ENCODE measurements around the gene SLC12A8. TPM values are rescaled to one million over a fixed set of nuclear protein-coding genes. Genes with fewer than 3 reads are reported as not detected.

The SLC12A8 gene
- polyA plus RNA-seq, 1 donor: 0.37 TPM

DNA sequence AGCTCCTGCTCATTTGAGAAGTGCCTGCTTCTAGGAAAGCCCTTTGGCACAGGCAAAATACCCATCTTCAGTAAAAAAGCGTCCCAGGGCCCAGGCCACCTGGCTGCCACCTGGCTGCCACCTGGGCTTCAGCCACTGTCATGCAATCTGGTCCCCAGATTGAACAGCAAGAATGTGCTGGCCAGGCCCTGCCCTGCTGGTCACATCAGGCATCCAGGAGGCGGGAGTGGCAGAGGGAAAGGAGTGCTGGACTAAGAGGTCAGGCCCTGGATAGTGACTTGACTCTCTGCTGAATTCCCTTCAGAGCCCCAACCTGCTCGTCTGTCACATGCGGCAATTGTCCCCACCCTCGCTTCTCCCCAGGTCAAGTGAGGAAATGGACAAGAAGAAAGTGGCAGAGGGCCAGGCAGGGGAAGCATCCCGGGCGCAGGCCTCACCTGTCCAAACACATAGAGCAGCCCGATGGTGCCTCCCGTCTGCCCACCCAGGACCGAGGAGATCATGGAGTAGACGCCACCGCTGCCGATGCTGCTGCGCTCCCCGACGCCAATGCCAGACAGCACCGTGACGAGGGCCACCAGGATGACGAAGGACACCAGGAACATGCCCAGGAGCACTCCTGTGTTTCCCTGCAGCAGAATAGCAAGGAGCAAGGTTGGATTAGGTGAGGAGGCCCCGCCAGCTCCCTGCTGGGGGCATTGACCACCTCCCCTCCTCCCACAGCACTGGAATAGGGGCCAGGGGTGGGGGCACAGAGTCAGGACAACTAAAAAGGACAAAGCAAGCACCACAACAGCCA, 25.5 kb downstream of the SLC12A8 start:
- DNase-seq (ENCODE audit: low read depth): no peak

DNA sequence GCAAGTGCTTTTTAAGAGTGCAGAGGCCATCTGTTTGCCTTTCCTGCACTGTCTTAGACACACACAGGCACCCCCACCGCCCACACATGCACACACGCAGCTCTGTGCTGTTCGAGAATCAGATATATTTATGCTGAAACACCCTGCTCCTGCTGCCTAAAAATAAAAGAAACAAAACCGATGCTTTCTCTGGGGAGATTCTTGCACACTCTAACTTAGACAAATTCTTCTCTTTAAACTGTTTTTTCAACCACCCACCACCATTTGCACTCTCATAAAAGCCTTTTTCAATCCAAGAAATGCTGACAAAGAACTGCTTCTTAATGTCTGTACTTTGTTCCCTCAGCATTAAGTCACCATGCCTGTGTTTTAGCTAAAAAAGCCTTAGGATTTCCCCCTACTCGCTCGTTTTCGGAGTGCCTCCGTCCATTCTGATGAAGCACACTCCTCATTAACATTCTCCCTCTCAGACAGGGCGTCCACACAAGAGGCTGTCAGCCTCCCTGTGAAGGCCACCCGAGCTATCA, 26.2 kb downstream of the SLC12A8 start:
- no peak for DNase-seq (ENCODE audit: low read depth)

DNA sequence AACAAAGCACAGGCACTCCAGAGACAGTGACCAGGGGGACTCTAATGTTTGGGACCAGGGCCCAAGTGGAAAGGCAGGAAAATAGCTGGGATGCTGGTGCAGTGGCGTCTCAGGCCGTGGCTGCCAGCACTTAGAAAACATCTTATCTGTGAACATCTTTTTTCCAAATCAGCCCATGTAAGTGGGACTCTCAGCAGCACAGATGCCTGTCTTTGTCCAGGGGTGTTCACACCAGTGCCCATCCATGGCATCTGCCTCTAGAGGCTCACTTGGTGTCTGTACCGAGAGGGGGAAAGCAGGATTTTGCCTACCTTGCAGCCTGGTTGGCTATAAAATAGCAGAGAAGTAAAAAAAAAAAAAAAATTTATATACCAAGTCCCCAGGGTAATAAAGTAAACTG, 26.7 kb downstream of the SLC12A8 start:
- no peak for DNase-seq (ENCODE audit: low read depth)

DNA sequence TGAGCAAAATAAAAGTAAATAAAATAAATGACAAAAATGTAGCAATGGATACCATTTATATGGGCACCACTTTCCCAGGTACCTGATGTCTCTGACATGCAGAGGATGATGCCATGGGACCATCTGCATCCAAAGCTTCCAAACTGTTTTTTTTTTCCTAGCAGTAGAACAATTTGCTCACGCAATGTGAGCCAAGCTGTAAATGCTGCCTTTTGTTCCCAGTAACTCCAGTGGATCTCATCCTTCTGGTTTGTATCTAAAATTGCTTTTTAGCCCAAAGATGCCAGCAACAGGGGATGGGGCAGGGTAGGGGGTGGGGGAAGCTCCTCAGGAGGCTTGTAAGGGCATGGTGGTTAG, 32.7 kb downstream of the SLC12A8 start:
- no peak for DNase-seq (ENCODE audit: low read depth)

DNA sequence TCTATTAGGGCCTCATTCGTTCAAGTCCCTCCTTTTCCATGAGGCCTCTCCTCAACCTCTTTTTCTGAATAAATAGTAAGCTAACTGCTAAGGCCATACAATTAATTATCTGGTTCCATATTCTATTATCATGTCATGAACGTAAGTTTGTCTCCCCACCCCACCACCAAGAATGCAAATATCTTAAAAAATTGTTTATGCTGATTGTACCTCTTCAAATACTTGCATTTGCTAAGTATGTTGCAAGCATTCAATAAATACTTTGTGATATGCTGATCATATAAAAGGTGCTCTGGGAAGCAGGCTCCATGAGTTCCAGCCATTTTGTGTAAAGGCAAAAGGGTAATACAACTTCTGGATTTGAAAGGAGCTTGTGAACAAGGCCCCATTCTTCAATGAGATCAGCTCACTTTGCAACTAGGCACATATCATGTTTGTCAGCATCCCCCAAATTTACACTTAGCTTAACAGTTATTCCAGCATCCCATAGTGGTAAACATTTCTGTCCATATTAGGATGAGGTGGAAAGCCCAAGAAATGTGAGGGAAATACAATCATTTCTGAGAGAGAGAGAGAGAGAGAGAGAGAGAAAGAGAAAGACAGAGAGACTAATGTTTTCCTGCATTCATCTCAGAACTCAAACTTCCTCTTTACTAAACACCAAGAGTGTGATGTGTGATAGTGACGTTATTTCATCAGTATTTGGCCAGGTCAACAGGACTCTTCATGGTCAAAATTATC, 33.2 kb downstream of the SLC12A8 start:
- DNase-seq (ENCODE audit: low read depth): no peak

DNA sequence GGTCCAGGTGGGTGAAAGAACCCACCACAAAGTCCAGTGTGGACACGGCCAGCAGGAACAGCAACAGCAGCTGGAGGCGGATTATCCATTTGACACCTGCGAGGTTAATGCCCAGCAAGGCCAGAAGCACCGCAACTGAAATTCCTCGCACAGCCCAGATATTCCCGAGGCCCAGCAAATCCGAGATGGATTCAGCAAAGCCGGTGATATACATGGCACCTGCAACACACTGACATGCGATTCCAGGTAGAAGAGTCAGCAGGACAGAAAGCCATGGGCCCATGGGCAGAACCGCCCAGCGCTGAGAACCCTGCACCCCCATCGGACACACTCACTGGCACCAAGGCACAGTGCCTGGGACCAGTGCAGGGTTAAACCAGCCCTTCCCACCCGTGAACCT, 34.8 kb downstream of the SLC12A8 start:
- DNase-seq (ENCODE audit: low read depth): no peak

DNA sequence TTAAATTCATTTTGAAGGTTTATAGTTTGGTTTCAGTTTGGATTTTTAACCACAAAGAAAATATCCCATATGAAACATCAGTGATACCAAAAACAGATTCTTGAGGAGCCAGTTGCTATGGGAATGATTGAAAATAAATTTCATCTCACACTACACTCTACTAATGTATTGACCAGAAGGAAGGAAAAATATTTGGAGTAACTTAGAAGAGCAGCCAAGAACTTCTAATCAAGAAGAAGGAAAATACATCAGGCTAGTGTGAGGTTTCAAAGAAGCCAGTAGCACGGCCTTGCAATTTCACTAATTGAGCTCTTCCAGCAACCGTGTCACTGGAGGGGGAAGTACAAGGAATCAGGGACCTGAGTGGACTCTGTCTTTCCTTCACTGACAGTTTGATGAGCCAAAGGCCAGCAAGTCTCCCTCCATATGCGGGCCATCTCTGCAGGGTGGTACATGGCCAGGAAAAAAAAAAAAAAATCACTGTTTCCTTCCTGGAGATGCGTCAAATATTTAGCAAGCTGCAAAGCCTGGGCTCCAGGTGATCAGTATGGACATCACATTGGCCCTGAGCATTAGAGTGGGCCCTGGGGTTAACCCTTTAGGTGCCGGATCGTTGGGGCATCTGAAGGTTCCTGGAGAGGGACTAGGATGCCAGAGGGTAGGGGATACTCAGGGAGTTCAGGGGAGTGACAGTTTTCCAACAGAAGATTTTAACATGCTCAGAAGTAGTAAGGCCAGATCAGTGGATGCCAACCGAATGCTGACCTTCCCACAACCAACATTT, 37.1 kb downstream of the SLC12A8 start:
- DNase-seq (ENCODE audit: low read depth): no peak

DNA sequence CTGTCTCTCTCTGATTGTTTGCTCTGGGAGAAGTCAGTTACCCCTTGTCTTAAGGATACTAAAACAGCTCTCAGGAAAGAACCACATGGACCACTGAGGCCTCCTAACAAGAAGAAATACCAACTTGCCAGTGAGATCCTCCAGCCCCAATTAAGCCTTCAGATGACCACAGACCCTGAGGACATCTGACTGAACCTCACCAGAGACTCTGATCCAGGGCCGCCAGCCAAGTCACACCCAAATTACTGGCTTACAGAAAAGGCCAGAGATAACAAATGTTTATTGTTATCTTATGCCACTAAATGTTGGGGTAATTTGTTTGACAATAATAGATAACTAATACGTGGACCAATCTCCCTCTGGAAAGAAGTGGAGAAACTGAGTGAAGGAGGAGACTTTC, 40.2 kb downstream of the SLC12A8 start:
- no peak for DNase-seq (ENCODE audit: low read depth)

DNA sequence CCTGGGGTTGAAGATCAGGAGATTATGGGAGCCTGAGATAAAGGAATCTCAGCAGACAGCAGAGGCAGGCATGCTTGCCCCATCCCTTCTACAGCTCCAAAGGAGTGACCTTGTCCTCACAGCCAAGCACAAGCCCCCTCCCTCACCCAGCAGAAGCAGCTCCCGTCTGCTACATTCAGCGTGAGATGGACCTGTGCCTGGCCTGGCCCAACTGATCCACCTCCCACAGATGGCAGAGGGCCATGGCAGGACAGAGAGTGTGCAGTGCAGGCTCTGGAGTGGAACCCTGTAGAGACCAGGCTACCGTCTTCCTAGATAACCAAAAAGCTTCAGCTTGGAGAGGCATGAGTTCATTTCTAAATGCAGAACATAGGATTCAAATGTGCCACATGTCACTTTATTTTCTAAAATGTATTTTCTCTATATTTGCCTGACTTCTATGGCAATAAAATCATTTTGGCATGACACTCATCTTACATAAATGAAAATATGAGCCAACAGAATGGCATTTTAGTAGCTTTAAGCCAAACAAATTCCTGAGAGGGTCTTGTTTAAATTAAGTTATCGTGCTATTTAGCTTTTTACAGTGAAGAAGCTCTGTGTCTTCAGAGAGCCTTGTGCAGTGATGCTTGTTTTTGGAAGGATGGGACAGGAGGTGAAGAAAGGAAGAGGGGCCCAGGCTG, 43.7 kb downstream of the SLC12A8 start:
- no peak for DNase-seq (ENCODE audit: low read depth)

DNA sequence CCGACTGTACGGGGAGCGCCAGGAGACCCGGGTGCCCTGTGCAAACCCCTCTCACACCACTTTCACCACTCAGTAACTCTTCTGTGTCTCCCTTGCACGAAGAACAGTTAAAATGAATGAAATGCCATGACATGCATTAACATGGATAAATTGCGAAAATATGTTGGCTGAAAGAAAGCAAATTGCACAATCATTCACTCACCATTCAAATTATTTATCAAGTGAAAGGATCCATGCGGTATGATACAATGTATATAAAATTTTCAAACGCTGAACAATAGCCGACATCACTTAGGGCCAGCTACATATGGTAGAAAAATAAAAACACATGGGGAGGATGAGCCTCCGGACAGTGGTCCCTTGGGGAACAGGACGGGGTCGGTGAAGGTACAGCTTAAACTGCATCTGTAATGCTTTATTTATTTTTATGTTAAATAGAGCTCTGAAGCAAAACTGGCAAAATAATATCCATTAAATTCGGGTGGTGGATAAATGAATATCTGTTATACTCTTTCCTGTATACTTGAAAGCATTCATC, 45.9 kb downstream of the SLC12A8 start:
- DNase-seq (ENCODE audit: low read depth): no peak

DNA sequence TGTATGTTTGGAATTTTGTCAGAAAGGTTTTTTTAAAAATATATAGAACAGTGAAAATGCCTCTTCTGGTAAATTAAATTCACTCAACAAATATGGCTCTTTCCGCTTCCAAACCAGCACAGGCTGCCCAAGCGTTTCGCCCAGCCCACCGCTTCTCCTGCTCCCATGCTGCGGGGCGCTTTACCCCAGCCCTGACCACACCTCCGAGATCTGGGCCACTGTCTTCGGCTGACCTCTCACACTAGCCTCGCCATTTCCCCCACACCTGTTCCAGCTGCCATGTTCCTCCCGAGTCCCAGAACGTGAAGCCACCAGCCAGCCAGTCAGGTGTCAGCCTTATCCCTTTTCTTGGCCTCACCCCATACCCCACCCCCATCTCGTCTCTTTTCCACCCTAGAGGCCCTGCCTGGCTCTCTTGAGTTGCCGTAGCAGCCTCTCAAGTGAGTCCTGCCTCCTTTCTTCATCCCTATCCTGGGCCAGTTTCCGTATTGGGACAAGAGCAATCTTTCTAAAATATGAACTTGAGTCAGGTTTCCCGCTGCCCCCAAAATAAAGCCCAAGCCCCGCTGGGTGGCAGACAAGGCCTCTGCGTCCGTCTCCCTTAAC, 46.5 kb downstream of the SLC12A8 start:
- DNase-seq (ENCODE audit: low read depth): no peak

DNA sequence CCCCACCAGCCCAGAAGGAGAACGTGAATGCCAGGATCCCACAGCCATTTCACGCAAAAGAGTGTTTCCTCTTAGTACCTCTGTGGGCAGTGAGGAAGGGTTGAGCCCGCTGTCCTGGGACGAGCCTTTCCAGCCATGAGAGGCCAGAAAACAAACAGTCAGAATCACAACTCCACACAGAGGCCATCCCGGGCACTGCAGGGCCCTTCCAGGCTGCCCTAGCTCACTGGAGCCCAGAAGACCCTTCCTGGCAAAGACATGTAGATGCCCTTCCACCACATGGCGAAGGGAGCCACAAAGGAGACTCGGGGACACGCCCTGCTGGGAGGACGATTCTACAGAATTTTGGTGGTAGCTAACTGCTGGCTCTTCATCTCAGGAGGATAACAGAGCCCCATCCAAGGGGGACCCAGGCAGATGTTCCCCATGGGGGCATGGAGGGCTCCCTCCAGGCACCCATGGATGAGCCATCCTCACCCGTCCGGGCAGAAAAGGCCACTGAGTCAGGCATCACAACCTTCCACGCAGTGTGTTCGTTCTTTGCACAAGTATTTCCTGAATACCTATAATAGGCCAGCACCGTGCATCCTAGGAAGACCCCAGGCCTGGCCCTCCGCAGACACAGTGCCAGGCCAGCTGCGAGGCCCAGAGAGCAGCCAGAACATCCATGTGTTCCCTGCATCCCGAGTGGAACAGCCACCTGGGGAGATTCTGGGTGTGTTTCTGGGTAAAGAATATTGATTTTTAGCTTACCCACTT, 47.2 kb downstream of the SLC12A8 start:
- no peak for DNase-seq (ENCODE audit: low read depth)

DNA sequence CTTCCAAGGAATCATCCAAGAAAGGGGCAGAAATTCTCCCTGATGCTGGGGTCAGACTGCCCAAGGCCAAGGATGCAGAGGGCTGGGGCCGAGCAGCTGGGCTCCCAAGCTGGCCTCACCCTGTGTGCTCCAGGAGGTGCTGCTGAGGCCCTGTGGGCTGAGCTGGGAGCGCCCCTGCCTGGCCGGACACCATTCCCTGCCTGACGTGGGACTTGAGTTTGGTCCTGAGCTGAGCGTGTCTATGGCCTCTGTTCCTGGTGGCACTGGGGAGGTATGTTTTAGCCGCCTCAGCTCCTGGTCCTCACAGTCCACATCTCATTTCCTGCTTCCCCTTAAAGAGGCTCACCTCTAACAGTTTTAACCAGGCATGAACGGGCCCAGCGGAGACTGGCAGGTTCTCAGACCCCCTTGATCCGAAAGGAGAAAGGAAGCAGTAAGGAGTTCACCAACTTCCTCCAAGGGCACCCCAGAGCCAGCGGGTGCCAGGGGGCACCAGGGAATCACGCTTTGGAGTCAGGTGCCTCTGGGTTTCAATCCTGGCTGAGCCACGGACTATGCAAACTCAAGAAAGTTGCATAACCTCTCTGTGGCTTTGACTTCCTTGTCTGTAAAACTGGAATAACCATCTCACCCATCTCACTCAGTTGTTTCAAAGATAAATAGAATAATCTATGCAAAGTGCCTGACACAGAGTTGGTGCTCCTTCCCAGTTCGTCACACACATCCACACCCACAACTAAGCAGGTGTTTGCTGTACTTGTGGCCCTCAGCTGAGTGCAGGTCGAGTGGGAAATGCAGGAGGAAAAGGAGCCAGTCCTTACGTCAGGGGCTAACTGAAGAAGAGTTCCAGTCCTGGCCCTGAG, 48.6 kb downstream of the SLC12A8 start:
- no peak for DNase-seq (ENCODE audit: low read depth)

DNA sequence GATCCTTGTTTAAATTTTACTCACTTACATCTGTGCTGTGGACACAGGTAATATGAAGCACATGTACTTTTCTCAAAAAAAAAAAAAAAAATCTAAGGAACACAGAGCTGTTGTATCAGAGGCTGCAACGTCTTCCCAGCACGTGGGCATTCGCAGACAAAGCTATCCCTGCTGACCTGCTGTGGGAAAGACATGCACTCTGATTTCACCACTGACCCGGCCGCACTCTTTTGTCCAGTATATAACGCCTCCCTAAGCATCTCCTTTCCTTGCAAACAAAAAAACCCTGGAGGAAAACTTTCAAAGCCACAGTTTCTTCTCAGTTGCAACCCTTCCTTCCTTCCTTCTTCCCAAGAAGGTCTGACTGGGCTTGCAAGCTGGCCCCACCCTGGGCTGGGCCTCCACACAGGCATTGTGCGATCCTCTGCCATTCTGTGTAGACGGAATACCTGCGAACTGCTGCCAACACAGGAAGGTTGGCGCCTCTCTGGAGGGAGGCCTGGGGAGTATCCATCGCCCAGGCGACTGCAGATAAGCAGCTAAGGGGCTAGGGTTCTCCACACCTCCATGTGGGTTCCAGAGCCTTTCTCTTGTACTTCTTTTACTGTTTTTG, 50.8 kb downstream of the SLC12A8 start:
- DNase-seq (ENCODE audit: low read depth): no peak

DNA sequence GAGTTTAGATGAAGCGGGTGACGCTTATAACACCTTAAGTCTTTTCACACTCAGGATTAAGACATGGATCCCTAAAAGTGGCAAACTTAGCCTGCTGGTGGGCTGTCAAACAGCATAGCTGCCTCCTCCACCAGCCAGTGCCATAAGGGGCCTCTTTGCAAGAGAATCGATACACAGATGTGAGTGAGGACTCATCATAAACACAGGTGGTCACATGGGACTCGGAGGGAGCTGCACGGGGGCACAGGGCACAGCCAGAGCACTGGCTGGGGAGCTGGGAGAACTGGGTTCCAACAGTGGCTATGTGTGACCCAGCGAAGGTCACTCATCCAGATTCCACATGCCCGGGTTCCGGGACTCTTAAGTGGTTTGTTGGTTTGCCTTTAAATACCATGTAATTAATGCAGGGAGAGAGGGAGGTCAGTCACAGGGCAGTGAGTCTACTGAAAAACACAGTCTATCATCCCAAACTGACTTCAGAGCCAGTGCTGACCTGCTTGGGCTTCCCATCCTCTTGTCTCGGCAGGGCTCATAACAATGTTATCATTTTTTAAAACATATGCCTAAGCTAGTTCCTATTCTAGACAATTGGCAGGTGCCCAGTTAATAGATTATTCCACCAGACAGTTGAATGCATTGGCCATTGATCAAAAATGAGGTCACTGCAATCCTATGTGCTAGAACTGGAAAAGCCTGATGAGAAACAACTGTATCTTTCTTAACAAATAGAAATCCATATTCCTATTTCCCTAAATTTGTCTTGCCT, 51.8 kb downstream of the SLC12A8 start:
- DNase-seq (ENCODE audit: low read depth): peak; percentile 81

DNA sequence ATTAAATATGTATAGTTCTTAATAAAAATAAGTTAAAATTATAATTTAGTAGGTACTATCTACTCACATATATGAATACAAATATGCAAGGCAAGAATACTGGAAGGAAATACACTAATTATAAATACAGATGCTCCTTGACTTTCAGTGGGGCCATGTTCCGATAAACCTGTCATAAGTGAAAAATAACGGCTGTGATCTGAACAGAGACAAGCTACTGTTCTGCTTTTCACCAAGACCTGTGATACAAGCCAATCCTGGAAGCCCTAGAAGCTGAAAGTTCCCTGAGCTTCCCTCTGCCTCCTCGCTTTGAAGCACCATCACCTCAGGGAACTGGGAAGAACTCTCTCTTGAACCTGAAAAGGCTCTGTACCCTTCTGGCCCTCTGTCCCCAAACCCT, 55.4 kb downstream of the SLC12A8 start:
- no peak for DNase-seq (ENCODE audit: low read depth)

DNA sequence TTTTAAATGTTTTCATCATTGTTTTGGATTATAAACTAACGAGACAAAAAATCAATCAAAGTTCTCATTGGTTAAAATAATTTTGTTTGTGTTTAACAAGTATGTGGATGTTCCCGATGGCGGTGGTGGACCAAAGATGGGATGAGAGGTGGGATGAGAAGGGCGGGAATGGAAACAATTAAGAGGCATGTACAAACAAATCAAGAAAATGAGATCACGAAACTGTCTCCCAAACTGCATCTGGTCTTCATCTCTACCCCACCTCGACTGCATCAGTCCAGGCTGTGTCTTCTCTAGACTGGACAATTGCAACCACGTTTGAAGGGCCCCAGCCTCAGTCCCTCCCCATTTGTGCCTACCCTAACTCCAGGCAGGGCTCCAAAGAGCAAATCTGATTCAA, 56.1 kb downstream of the SLC12A8 start:
- DNase-seq (ENCODE audit: low read depth): no peak

DNA sequence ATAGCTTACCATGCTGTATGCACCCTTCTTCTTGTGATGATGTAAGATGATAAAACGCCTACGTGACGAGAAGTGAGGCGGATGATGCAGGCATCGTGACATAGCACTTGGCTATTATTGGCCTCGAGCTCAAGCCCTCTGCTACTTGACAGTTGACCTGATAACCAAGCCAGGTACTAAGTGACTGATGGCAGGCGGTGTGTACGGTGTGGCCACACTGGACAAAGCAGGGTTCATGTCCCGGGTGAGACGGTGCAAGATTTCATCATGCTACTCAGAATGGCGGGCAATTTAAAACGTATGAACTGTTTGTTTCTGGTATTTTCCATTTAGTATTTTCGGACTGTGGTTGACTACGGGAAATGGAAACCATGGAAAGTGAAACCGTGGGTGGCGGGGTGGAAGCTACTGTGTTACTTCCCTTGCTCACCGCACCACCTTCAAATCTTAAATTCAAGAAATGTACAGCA, 57.7 kb downstream of the SLC12A8 start:
- DNase-seq (ENCODE audit: low read depth): no peak
